HepG2 (cell line): ENCODE results near the gene SLC9C2. TPM values are rescaled to one million over a fixed set of nuclear protein-coding genes. Genes with fewer than 3 reads are reported as not detected.

Experiments
- ATAC-seq: fragments of 200-7000 bp; cut with Tn5 transposase; 3 replicates; pipeline ENCODE4 v1.9.1; 2020; ENCODE audit warnings: mild to moderate bottlenecking, moderate library complexity
- BruUV-seq: library from RNA; stranded (reverse); fragments of 400-500 nt; replicated peaks from 2 replicates; lab custom pipeline; 2021; lab: Mats Ljungman, UMichigan
- CTCF ChIA-PET: fragments of 300-600 bp; formaldehyde crosslinking; extraction: SDS; loops from one replicate; lab custom pipeline; 2021; ENCODE audit warnings: low total read pairs, inconsistent platforms, low intra/inter-chr PET ratio; lab: Yijun Ruan, JAX
- POLR2A ChIA-PET: fragments of 350-600 bp; sonication (Branson Sonifier 250); formaldehyde crosslinking; loops from one replicate; lab custom pipeline; 2020; ENCODE audit warnings: antibody characterized with exemption, inconsistent platforms; lab: Yijun Ruan, JAX
- DNase-seq: peaks from one replicate; pipeline ENCODE4 v3.0.0-alpha.2; 2015; ENCODE audit warnings: low spot score
- FAIRE-seq: peaks from 3 replicates; lab custom pipeline; 2011; peaks lifted over from hg19 to GRCh38; lab: Jason Lieb, UNC
- H2AFZ ChIP-seq: one replicate; pipeline ENCODE4 v1.6.1; 2011; ENCODE audit warnings: low read length, inconsistent platforms
- H3K27ac ChIP-seq: fragments of 300-600 bp; 3 replicates; pipeline ENCODE4 v1.8.0; 2011; ENCODE audit warnings: mixed run types, mild to moderate bottlenecking, mixed read lengths, low read length, inconsistent platforms; ENCODE audit not compliant: insufficient read depth; ENCODE audit errors: extremely low read length
- H3K27me3 ChIP-seq, 2 experiments: fragments of 200-600 bp in 1 of 2; 2 replicates in 1 of 2; 3 replicates in 1 of 2; pipeline versions ENCODE4 v1.6.0 to v1.8.0; 2011; ENCODE audit warnings: low read length in 2 of 2, mild to moderate bottlenecking in 2 of 2, moderate library complexity in 2 of 2, inconsistent platforms in 1 of 2; ENCODE audit not compliant: insufficient read depth in 2 of 2, control insufficient read depth in 1 of 2
- H3K36me3 ChIP-seq, 2 experiments: fragments of 200-600 bp in 1 of 2; replicated peaks in 1 of 2; 2 replicates in 1 of 2; 3 replicates in 1 of 2; pipeline versions ENCODE4 v1.5.1 to v1.8.0; 2011; ENCODE audit warnings: low read length in 2 of 2, inconsistent platforms in 1 of 2; ENCODE audit not compliant: insufficient read depth in 2 of 2, control insufficient read depth in 1 of 2
- H3K4me1 ChIP-seq: 2 replicates; pipeline ENCODE4 v1.5.1; 2012; ENCODE audit warnings: low read length, inconsistent platforms; ENCODE audit not compliant: insufficient read depth
- H3K4me2 ChIP-seq: 2 replicates; pipeline ENCODE4 v1.6.0; 2011; ENCODE audit warnings: low read depth, low read length, inconsistent platforms
- H3K4me3 ChIP-seq, 3 experiments: fragments of 200-600 bp in 1 of 3; sonication (generic), shearing (Covaris generic) in 1 of 3; replicated peaks in 1 of 3; 2 replicates each; pipeline ENCODE4 v1.5.1; 2011 to 2016; ENCODE audit warnings: low read length in 3 of 3, inconsistent platforms in 2 of 3, low read depth in 2 of 3, mild to moderate bottlenecking in 2 of 3, control low read depth in 1 of 3, mixed read lengths in 1 of 3; ENCODE audit not compliant: insufficient read depth in 1 of 3
- H3K79me2 ChIP-seq: one replicate; pipeline ENCODE4 v1.6.1; 2011; ENCODE audit warnings: low read length, inconsistent platforms; ENCODE audit not compliant: insufficient read depth
- H3K9ac ChIP-seq: 2 replicates; pipeline ENCODE4 v1.6.0; 2011; ENCODE audit warnings: mild to moderate bottlenecking, low read depth, low read length, inconsistent platforms; ENCODE audit not compliant: insufficient read depth
- H3K9me3 ChIP-seq: 2 replicates; pipeline ENCODE4 v1.5.1; 2012; ENCODE audit warnings: mild to moderate bottlenecking, low read length
- H4K20me1 ChIP-seq: 2 replicates; pipeline ENCODE4 v1.6.0; 2011; ENCODE audit warnings: inconsistent platforms, mild to moderate bottlenecking, low read length, moderate library complexity; ENCODE audit not compliant: insufficient read depth
- ATAD3A ChIP-seq: sonication (generic); formaldehyde crosslinking; IDR thresholded peaks from 2 replicates; pipeline ENCODE4 v1.4.0; 2020; ENCODE audit warnings: missing genetic modification reagents
- MIER3 ChIP-seq: IDR thresholded peaks from 2 replicates; pipeline ENCODE4 v1.6.1; 2016; ENCODE audit warnings: missing compliant biosample characterization, borderline replicate concordance
- RFXANK ChIP-seq: IDR thresholded peaks from 2 replicates; pipeline ENCODE4 v1.6.1; 2016
- ZFP41 ChIP-seq: sonication (generic); formaldehyde crosslinking; IDR thresholded peaks from 2 replicates; pipeline ENCODE4 v1.4.0; 2020; ENCODE audit warnings: mild to moderate bottlenecking, missing genetic modification reagents, borderline replicate concordance
- ZNF317 ChIP-seq: sonication (generic); formaldehyde crosslinking; IDR thresholded peaks from 2 replicates; pipeline ENCODE4 v1.5.0; 2020; ENCODE audit warnings: mild to moderate bottlenecking, missing genetic modification reagents
- ZNF331 ChIP-seq: sonication (generic); formaldehyde crosslinking; IDR thresholded peaks from 2 replicates; pipeline ENCODE4 v1.4.0; 2020; ENCODE audit warnings: missing genetic modification reagents
- ZZZ3 ChIP-seq: sonication (generic); formaldehyde crosslinking; IDR thresholded peaks from 2 replicates; pipeline ENCODE4 v1.4.0; 2020; ENCODE audit warnings: missing genetic modification reagents, mild to moderate bottlenecking, borderline replicate concordance
- WGBS: methylation state at CpG from one replicate; pipeline ENCODE4 v1.1.6; 2017; ENCODE audit warnings: low lambda C conversion rate; 5-methylcytosine and 5-hydroxymethylcytosine counted together
- in situ Hi-C: cut with HindIII; loops from 2 replicates; pipeline ENCODE4 v1.10.0; 2017; ENCODE audit warnings: low pct_unique_long_range_greater_than_20kb; ENCODE audit not compliant: extremely low pct_ligation_motif_present
- intact Hi-C: fragments of 100-400 bp; cut with micrococcal nuclease; formaldehyde crosslinking; loops from one replicate; pipeline ENCODE4 v1.10.0; 2022; ENCODE audit not compliant: unreplicated experiment
- polyA plus RNA-seq, 8 experiments: library from polyadenylated mRNA; depleted of rRNA in 3 of 8; stranded (reverse) in 7 of 8; unstranded in 1 of 8; fragments of >200 nt; fragmentation: Illumina TruSeq in 4 of 8; extraction: Trizol in 4 of 8; gene quantifications; 2 replicates each; pipeline versions ENCODE4 v1.2.1 to v1.2.3, GENCODE V29; 2011 to 2016; ENCODE audit warnings: low read depth in 4 of 8, missing spikeins in 1 of 8, mixed read lengths in 1 of 8; ENCODE audit not compliant: insufficient read depth in 1 of 8
- total RNA-seq, 5 experiments: library from RNA; depleted of rRNA; stranded (reverse); fragments of >200 nt; fragmentation: Illumina TruSeq; extraction: Trizol; gene quantifications; 2 replicates each; pipeline ENCODE4 v1.2.3, GENCODE V29; 2016; ENCODE audit warnings: low read depth in 1 of 5
- TF ChIP-seq, protein P1 (sequence below): sonication (generic); formaldehyde crosslinking; IDR thresholded peaks from 2 replicates; pipeline ENCODE4 v1.9.0; 2021; ENCODE audit warnings: missing genetic modification reagents, mild to moderate bottlenecking, borderline replicate concordance
- TF ChIP-seq, protein P2 (sequence below): sonication (generic); formaldehyde crosslinking; IDR thresholded peaks from 2 replicates; pipeline ENCODE4 v1.4.0; 2020; ENCODE audit warnings: missing genetic modification reagents, borderline replicate concordance
- TF ChIP-seq, protein P3 (sequence below): IDR thresholded peaks from 2 replicates; pipeline ENCODE4 v1.6.1; 2016; ENCODE audit warnings: low read depth, missing genetic modification reagents, missing compliant biosample characterization

Gene SLC9C2
- total and polyA plus RNA-seq, 2 of the 13 experiments (the other 11 are each of a cell fraction or from before 2014, with no cell fraction given), result 0.03 TPM; not detected in 1

DNA sequence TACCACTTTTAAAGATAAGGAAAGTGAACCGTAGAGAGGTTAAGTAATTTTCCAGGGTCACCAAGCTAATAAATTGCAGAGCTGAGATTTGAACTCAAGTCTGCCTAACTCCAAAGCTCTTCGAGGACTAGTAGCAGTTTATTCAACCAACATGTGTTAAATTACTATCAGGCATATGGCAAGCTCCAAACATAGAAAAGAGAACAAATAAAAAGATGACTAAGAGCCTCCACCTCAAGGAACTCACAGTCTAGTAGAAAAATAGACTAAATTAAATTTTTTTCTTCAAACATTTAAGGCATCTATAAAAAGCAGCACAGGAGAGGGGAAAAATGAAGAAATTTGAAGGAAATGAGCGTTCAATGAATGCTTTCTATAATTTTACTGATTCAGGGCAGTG lies 22.2 kb downstream of the SLC9C2 start (continued):
- TF ChIP-seq, protein P1, sequence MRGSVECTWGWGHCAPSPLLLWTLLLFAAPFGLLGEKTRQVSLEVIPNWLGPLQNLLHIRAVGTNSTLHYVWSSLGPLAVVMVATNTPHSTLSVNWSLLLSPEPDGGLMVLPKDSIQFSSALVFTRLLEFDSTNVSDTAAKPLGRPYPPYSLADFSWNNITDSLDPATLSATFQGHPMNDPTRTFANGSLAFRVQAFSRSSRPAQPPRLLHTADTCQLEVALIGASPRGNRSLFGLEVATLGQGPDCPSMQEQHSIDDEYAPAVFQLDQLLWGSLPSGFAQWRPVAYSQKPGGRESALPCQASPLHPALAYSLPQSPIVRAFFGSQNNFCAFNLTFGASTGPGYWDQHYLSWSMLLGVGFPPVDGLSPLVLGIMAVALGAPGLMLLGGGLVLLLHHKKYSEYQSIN (CRISPR knock-in tag), result no peak
- no peak for TF ChIP-seq ZFP41 (CRISPR knock-in tag)
- TF ChIP-seq, protein P2, sequence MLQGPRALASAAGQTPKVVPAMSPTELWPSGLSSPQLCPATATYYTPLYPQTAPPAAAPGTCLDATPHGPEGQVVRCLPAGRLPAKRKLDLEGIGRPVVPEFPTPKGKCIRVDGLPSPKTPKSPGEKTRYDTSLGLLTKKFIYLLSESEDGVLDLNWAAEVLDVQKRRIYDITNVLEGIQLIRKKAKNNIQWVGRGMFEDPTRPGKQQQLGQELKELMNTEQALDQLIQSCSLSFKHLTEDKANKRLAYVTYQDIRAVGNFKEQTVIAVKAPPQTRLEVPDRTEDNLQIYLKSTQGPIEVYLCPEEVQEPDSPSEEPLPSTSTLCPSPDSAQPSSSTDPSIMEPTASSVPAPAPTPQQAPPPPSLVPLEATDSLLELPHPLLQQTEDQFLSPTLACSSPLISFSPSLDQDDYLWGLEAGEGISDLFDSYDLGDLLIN (CRISPR knock-in tag), result no peak
- no peak for TF ChIP-seq RFXANK

DNA sequence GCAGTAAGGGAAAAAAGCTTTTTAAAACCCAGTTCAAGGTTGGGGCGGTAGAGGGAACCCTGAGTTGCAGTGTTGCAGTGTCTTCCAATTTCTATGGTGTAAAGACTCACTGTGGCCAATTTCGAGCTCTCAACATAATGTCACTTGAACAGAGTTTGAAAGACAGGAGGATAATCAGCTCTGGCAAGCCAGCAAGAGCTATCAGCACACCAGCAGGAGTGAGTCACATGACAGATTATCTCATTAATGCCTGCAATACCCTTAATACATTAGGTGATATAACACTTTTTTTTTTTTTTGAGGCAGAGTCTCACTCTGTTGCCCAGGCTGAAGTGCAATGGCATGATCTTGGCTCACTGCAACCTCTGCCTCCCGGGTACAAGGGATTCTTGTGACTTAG lies 22.8 kb downstream of the SLC9C2 start:
- H3K4me1 ChIP-seq, result no peaks in the 10 kb centered on the region
- ChIA-PET CTCF (no interaction called here), POLR2A (no interaction called here)
- no peaks in the 10 kb centered on the region for H3K79me2 ChIP-seq
- H3K27me3 ChIP-seq, result peaks cover 0 to 25% of the 10 kb centered on the region in 2 experiments; a peak in 4 of 5 replicates
- no peak overlapping the region for H2AFZ ChIP-seq
- H3K4me2 ChIP-seq, result no peak overlapping the region
- no peak for ATAC-seq
- no peak overlapping the region for H3K9ac ChIP-seq
- no peak for DNase-seq
- H4K20me1 ChIP-seq, result no peaks in the 10 kb centered on the region
- WGBS, result 2% methylated on average over 3 of the region's 3 CpGs
- BruUV-seq, result no TSS peak
- no peak overlapping the region for H3K4me3 ChIP-seq
- FAIRE-seq, result no peak
- no peak for TF ChIP-seq ZNF331 (CRISPR knock-in tag)
- no peak for TF ChIP-seq MIER3 (CRISPR knock-in tag)
- TF ChIP-seq, protein P3, sequence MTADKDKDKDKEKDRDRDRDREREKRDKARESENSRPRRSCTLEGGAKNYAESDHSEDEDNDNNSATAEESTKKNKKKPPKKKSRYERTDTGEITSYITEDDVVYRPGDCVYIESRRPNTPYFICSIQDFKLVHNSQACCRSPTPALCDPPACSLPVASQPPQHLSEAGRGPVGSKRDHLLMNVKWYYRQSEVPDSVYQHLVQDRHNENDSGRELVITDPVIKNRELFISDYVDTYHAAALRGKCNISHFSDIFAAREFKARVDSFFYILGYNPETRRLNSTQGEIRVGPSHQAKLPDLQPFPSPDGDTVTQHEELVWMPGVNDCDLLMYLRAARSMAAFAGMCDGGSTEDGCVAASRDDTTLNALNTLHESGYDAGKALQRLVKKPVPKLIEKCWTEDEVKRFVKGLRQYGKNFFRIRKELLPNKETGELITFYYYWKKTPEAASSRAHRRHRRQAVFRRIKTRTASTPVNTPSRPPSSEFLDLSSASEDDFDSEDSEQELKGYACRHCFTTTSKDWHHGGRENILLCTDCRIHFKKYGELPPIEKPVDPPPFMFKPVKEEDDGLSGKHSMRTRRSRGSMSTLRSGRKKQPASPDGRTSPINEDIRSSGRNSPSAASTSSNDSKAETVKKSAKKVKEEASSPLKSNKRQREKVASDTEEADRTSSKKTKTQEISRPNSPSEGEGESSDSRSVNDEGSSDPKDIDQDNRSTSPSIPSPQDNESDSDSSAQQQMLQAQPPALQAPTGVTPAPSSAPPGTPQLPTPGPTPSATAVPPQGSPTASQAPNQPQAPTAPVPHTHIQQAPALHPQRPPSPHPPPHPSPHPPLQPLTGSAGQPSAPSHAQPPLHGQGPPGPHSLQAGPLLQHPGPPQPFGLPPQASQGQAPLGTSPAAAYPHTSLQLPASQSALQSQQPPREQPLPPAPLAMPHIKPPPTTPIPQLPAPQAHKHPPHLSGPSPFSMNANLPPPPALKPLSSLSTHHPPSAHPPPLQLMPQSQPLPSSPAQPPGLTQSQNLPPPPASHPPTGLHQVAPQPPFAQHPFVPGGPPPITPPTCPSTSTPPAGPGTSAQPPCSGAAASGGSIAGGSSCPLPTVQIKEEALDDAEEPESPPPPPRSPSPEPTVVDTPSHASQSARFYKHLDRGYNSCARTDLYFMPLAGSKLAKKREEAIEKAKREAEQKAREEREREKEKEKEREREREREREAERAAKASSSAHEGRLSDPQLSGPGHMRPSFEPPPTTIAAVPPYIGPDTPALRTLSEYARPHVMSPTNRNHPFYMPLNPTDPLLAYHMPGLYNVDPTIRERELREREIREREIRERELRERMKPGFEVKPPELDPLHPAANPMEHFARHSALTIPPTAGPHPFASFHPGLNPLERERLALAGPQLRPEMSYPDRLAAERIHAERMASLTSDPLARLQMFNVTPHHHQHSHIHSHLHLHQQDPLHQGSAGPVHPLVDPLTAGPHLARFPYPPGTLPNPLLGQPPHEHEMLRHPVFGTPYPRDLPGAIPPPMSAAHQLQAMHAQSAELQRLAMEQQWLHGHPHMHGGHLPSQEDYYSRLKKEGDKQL (CRISPR knock-in tag), result no peak
- no peak for TF ChIP-seq ZNF317 (CRISPR knock-in tag)
- TF ChIP-seq ZZZ3, result no peak
- TF ChIP-seq ATAD3A (CRISPR knock-in tag), result no peak
- TF ChIP-seq, all 625 proteins: peak for 0
- in situ Hi-C loops (no loop called here), intact Hi-C loops (no loop called here)
- Histone ChIP-seq H3K9me3 (no peaks in the 10 kb centered on the region), H3K27ac (no peak overlapping the region), H3K36me3 (no peaks in the 10 kb centered on the region)
